ENCODE data around the gene APOBEC3G. TPM values are rescaled to one million over a fixed set of nuclear protein-coding genes. Genes with fewer than 3 reads are reported as not detected.

The APOBEC3G gene
- total and polyA plus RNA-seq, 2 experiments from 2014 or later, result 7.1 to 12.2 TPM

DNA sequence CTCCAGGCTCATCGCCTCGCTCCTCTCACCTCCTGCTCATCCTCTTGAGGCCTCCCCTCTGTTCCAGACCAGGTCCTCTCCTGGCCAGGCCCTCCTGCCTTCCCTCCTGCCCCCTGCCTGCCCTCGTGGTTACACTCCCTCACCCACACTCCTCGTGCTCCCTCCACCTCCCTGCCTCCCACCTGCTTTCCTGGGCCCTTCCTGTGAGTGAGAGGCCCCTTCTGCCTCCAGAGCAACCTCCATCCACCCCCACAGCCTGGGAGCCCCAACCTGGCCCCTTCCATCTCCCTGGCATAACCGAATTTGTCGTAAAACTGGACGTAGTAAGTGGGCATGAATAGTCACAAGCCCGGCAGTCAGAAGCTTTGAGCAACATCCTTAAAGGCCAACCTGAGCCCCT, 4.5 kb downstream of the APOBEC3G start:
- Histone ChIP-seq H3K4me1 (ENCODE audit: low read depth) (no peaks in the 10 kb centered on the region), H3K9me3 (ENCODE audit: low read depth) (no peaks in the 10 kb centered on the region), H3K27ac (no peak overlapping the region), H3K36me3 (no peaks in the 10 kb centered on the region), H3K27me3 (no peaks in the 10 kb centered on the region), H3K4me3 (no peak overlapping the region)
- TF ChIP-seq, protein P1, sequence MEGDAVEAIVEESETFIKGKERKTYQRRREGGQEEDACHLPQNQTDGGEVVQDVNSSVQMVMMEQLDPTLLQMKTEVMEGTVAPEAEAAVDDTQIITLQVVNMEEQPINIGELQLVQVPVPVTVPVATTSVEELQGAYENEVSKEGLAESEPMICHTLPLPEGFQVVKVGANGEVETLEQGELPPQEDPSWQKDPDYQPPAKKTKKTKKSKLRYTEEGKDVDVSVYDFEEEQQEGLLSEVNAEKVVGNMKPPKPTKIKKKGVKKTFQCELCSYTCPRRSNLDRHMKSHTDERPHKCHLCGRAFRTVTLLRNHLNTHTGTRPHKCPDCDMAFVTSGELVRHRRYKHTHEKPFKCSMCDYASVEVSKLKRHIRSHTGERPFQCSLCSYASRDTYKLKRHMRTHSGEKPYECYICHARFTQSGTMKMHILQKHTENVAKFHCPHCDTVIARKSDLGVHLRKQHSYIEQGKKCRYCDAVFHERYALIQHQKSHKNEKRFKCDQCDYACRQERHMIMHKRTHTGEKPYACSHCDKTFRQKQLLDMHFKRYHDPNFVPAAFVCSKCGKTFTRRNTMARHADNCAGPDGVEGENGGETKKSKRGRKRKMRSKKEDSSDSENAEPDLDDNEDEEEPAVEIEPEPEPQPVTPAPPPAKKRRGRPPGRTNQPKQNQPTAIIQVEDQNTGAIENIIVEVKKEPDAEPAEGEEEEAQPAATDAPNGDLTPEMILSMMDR (IDR thresholded peaks at IDR 0.05; ENCODE audit: low read depth, low read length), result no peak
- DNase-seq (ENCODE audit: low read depth in 1 of 2, low spot score in 1 of 2), result no peak

GRCh38 chr22:39083212-39084165, 6.4 kb downstream of the APOBEC3G start:
- DNase-seq (ENCODE audit: low read depth in 1 of 2, low spot score in 1 of 2), result no peak
- Histone ChIP-seq H3K4me1 (ENCODE audit: low read depth) (peaks cover 4% of the 10 kb centered on the region), H3K36me3 (no peaks in the 10 kb centered on the region), H3K9me3 (ENCODE audit: low read depth) (no peaks in the 10 kb centered on the region), H3K4me3 (no peak overlapping the region), H3K27ac (no peak overlapping the region), H3K27me3 (no peaks in the 10 kb centered on the region)
- TF ChIP-seq, protein P1 (IDR thresholded peaks at IDR 0.05; ENCODE audit: low read depth, low read length), result no peak

- TF ChIP-seq, protein P1 (IDR thresholded peaks at IDR 0.05; ENCODE audit: low read depth, low read length), result no peak
- DNase-seq (ENCODE audit: low read depth in 1 of 2, low spot score in 1 of 2), result no peak
- no peak overlapping the region for H3K27ac ChIP-seq
- H3K4me1 ChIP-seq (ENCODE audit: low read depth), result peaks cover 4% of the 10 kb centered on the region
- no peak overlapping the region for H3K4me3 ChIP-seq
- no peaks in the 10 kb centered on the region for H3K9me3 ChIP-seq (ENCODE audit: low read depth)
- no peaks in the 10 kb centered on the region for H3K27me3 ChIP-seq
- H3K36me3 ChIP-seq, result no peaks in the 10 kb centered on the region
These were observed 7.6 kb downstream of the APOBEC3G start for GRCh38 chr22:39084666-39085065.

- TF ChIP-seq, protein P1 (IDR thresholded peaks at IDR 0.05; ENCODE audit: low read depth, low read length), result no peak
- no peak overlapping the region for H3K27ac ChIP-seq
- no peaks in the 10 kb centered on the region for H3K27me3 ChIP-seq
- peaks cover 7% of the 10 kb centered on the region for H3K4me1 ChIP-seq (ENCODE audit: low read depth)
- no peak for DNase-seq (ENCODE audit: low read depth in 1 of 2, low spot score in 1 of 2)
- H3K36me3 ChIP-seq, result no peaks in the 10 kb centered on the region
- no peaks in the 10 kb centered on the region for H3K9me3 ChIP-seq (ENCODE audit: low read depth)
- H3K4me3 ChIP-seq, result no peak overlapping the region
These were observed 10.0 kb downstream of the APOBEC3G start for GRCh38 chr22:39087098-39087497.

DNA sequence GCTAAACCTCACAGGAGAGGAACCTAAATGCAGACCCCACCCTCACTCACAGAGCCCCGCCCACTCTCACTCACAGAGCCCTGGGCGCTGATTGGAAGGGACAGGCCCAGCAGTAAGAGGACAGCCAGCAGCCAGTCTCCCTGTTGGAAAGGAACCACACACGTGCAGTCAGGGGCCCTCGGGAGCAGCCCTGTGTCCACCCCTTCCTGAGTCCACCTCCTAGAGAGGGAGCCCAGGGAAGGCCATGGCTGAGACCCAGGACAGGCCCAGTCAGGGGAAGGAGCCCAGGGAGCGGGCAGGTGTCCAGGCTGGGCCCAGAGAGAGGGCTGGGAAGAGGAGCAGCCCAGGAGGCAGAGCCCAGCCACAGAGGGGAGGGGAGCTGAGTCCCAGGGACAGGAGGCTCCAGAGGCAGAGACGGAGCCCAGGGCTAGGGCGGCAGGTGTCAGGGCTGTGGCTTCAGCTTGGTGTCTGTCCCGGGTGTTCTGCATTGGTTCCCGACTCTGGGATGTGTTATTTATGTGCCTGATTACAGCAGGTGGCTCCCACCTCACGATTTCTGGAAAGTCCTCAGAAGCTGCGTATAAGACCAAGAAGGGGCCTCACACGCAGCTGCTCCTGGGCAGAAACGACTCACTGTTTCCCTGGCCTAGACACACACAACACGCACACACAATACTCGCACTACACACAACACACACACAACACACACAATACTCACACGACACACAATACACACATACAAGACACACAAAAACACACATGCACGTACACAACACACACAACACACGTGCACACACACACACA, 11.0 kb downstream of the APOBEC3G start:
- peak overlapping the region; percentile 24 for H3K27ac ChIP-seq

More for the DNA sequence above, 11.0 kb downstream of the APOBEC3G start:
- no peaks in the 10 kb centered on the region for H3K9me3 ChIP-seq (ENCODE audit: low read depth)
- peak; percentile 13 to 80 for DNase-seq (ENCODE audit: low read depth in 1 of 2, low spot score in 1 of 2)
- H3K4me3 ChIP-seq, result no peak overlapping the region
- H3K27me3 ChIP-seq, result no peaks in the 10 kb centered on the region
- TF ChIP-seq, protein P1 (IDR thresholded peaks at IDR 0.05; ENCODE audit: low read depth, low read length), result no peak
- peaks cover 7% of the 10 kb centered on the region for H3K4me1 ChIP-seq (ENCODE audit: low read depth)
- H3K36me3 ChIP-seq, result no peaks in the 10 kb centered on the region
